HL-60 (cell line): ENCODE measurements around the gene CD14.
A peak's percentile ranks its signal among the peaks of the same experiment; 100 is the strongest.
"Not testable (repeated sequence)": the region's sequence is repeated elsewhere in the genome, so short reads cannot be mapped to it uniquely, and the experiment has no call there.

Experiments
- DNase-seq, 2 experiments: peaks; one replicate each; pipeline ENCODE4 v3.0.0-alpha.2; 2010 to 2020; ENCODE audit warnings: low read depth in 1 of 2, low spot score in 1 of 2
- H3K27ac ChIP-seq: fragments of 250-450 bp; sonication (Bioruptor Pico); replicated peaks from 2 replicates; pipeline ENCODE4 v1.5.1; 2020; ENCODE audit warnings: mild to moderate bottlenecking, moderate library complexity
- H3K27me3 ChIP-seq: fragments of 250-450 bp; sonication (Bioruptor Pico); 2 replicates; pipeline ENCODE4 v1.5.1; 2021; ENCODE audit warnings: mild to moderate bottlenecking, moderate library complexity; ENCODE audit not compliant: insufficient read depth, poor library complexity, severe bottlenecking
- H3K4me3 ChIP-seq: replicated peaks from 2 replicates; pipeline ENCODE4 v1.5.1; 2011; ENCODE audit warnings: mild to moderate bottlenecking, control low read depth, low read length; ENCODE audit not compliant: insufficient read depth
- CTCF ChIP-seq: IDR thresholded peaks from one replicate; pipeline ENCODE4 v1.5.1; 2011; ENCODE audit warnings: low read length, control low read depth, inconsistent platforms; ENCODE audit not compliant: insufficient read depth
- GABPA ChIP-seq: IDR thresholded peaks from 2 replicates; pipeline ENCODE4 v1.6.1; 2012; ENCODE audit warnings: low read depth
- POLR2AphosphoS5 ChIP-seq: IDR thresholded peaks from 2 replicates; pipeline ENCODE4 v1.6.1; 2012; ENCODE audit warnings: low read depth
- REST ChIP-seq: IDR thresholded peaks from 2 replicates; pipeline ENCODE4 v1.6.1; 2012; ENCODE audit warnings: low read depth; ENCODE audit not compliant: insufficient replicate concordance
- SPI1 ChIP-seq: IDR thresholded peaks from 2 replicates; pipeline ENCODE4 v1.6.1; 2012; ENCODE audit warnings: low read depth, mild to moderate bottlenecking, borderline replicate concordance

The CD14 gene

GRCh38 chr5:140641716-140642115 lies 8.7 kb upstream of the CD14 start:
- no peaks in the 10 kb centered on the region for H3K27me3 ChIP-seq
- TF ChIP-seq GABPA: no peak
- TF ChIP-seq SPI1: no peak
- no peak for TF ChIP-seq CTCF
- no peak for TF ChIP-seq POLR2AphosphoS5
- TF ChIP-seq REST: no peak
- H3K4me3 ChIP-seq: no peak overlapping the region
- no peak for DNase-seq
- no peak overlapping the region for H3K27ac ChIP-seq

- H3K4me3 ChIP-seq: peak within 1 kb of the TSS; percentile 82
- no peaks in the 10 kb centered on the region for H3K27me3 ChIP-seq
- peak; percentile 97 for DNase-seq
- H3K27ac ChIP-seq: peak within 1 kb of the TSS; percentile 67
- TF ChIP-seq SPI1: peak; percentile 70; the same call in 1 of the 2 replicates
- no peak for TF ChIP-seq REST
- TF ChIP-seq POLR2AphosphoS5: peak; percentile 76
- peak; percentile 53 for TF ChIP-seq CTCF
- no peak for TF ChIP-seq GABPA
Observed at GRCh38 chr5:140639148-140639981, 6.4 kb upstream of the CD14 start, which contains the start of gene TMCO6. TSS of gene TMCO6 (plus strand) at chr5:140639451. CDS start at chr5:140639528, 77 bp downstream.

GRCh38 chr5:140638898-140639147 lies 5.8 kb upstream of the CD14 start:
- H3K27me3 ChIP-seq, DNase-seq: not testable (repeated sequence)
- Histone ChIP-seq H3K4me3 (peak overlapping the region; percentile 16), H3K27ac (peak overlapping the region; percentile 44)

GRCh38 chr5:140637371-140638100 lies 4.6 kb upstream of the CD14 start:
- DNase-seq: no peak
- no peak overlapping the region for H3K4me3 ChIP-seq
- no peaks in the 10 kb centered on the region for H3K27me3 ChIP-seq
- no peak overlapping the region for H3K27ac ChIP-seq
- TF ChIP-seq GABPA (no peak), SPI1 (no peak), CTCF (no peak), REST (no peak), POLR2AphosphoS5 (no peak)
